ENCODE measurements around the gene PKD2. TPM values are rescaled to one million over a fixed set of nuclear protein-coding genes. Genes with fewer than 3 reads are reported as not detected.

PKD2 gene
- total and polyA plus RNA-seq, 12 donors = 19.2 to 74.1 (median 38.9) TPM

GRCh38 chr4:88080626-88081025, 73.2 kb downstream of the PKD2 start:
- Histone ChIP-seq H3K4me1 (replicated peaks in 1 of 2) (no peaks in the 10 kb centered on the region), H3K27me3 (no peaks in the 10 kb centered on the region), H3K4me3 (no peak overlapping the region), H3K36me3 (replicated peaks in 1 of 2) (peaks cover 0 to 10% of the 10 kb centered on the region in 2 donors), H3K27ac (no peak overlapping the region), H3K9me3 (replicated peaks in 1 of 3) (no peaks in the 10 kb centered on the region)
- intact Hi-C loops (cut with DNase I) = no loop called here
- WGBS, 4 donors = 81 to 89% (median 87%) methylated on average over 1 of the region's 1 CpG
- no peak for DNase-seq
- no peak for TF ChIP-seq POLR2A (IDR thresholded peaks at IDR 0.05)
- TF ChIP-seq CTCF (IDR thresholded peaks at IDR 0.05) = no peak

GRCh38 chr4:88087004-88087403, 79.6 kb downstream of the PKD2 start:
- no peak for DNase-seq

GRCh38 chr4:88090898-88091297, 83.5 kb downstream of the PKD2 start:
- intact Hi-C loops (cut with DNase I) = no loop called here
- Histone ChIP-seq H3K27me3 (no peaks in the 10 kb centered on the region), H3K9me3 (replicated peaks in 1 of 3) (no peaks in the 10 kb centered on the region), H3K4me3 (no peak overlapping the region), H3K36me3 (replicated peaks in 1 of 2) (no peaks in the 10 kb centered on the region), H3K4me1 (replicated peaks in 1 of 2) (no peaks in the 10 kb centered on the region), H3K27ac (no peak overlapping the region)
- no peak for DNase-seq
- TF ChIP-seq CTCF (IDR thresholded peaks at IDR 0.05) (no peak), POLR2A (IDR thresholded peaks at IDR 0.05) (no peak)

More at GRCh38 chr4:88087004-88087403, 79.6 kb downstream of the PKD2 start:
- TF ChIP-seq POLR2A (IDR thresholded peaks at IDR 0.05) (no peak), CTCF (IDR thresholded peaks at IDR 0.05) (no peak)
- H3K27ac ChIP-seq = no peak overlapping the region
- no peaks in the 10 kb centered on the region for H3K4me1 ChIP-seq (replicated peaks in 1 of 2)
- WGBS, 4 donors = 80 to 100% (median 92%) methylated on average over 1 of the region's 1 CpG
- H3K4me3 ChIP-seq = no peak overlapping the region
- no peaks in the 10 kb centered on the region for H3K27me3 ChIP-seq
- intact Hi-C loops (cut with DNase I) = no loop called here
- no peaks in the 10 kb centered on the region for H3K36me3 ChIP-seq (replicated peaks in 1 of 2)
- H3K9me3 ChIP-seq (replicated peaks in 1 of 3) = no peaks in the 10 kb centered on the region

- no peak for DNase-seq
- H3K4me1 ChIP-seq (replicated peaks in 1 of 2) = no peaks in the 10 kb centered on the region
- WGBS, 4 donors = 86 to 96% (median 93%) methylated on average over 3 of the region's 3 CpGs
- no peaks in the 10 kb centered on the region for H3K27me3 ChIP-seq
- no peaks in the 10 kb centered on the region for H3K36me3 ChIP-seq (replicated peaks in 1 of 2)
- intact Hi-C loops (cut with DNase I) = no loop called here
- H3K27ac ChIP-seq = no peak overlapping the region
- H3K9me3 ChIP-seq (replicated peaks in 1 of 3) = no peaks in the 10 kb centered on the region
- H3K4me3 ChIP-seq = no peak overlapping the region
- no peak for TF ChIP-seq CTCF (IDR thresholded peaks at IDR 0.05)
Observed at GRCh38 chr4:88091378-88091777, 83.9 kb downstream of the PKD2 start.

Data from adrenal gland (tissue), 12 donors.